ENCODE results near the gene CDC123. TPM values are rescaled to one million over a fixed set of nuclear protein-coding genes. Genes with fewer than 3 reads are reported as not detected.

CDC123 gene
- total RNA-seq, 1 experiment from 2014 or later: 153 TPM

- H3K9me3 Mint-ChIP-seq: peaks cover 4% of the 10 kb centered on the region; the same call in 1 of the 2 replicates
- peak overlapping the region; percentile 88 for H3K27ac Mint-ChIP-seq
- no peak for DNase-seq (ENCODE audit: low spot score)
- no peaks in the 10 kb centered on the region for H3K4me1 Mint-ChIP-seq
- peaks cover 60% of the 10 kb centered on the region for H3K36me3 Mint-ChIP-seq
- no peaks in the 10 kb centered on the region for H3K27me3 Mint-ChIP-seq (ENCODE audit: low read depth)
- no peak overlapping the region for H3K4me3 Mint-ChIP-seq
- POLR2A ChIA-PET: no interaction called here
- TF ChIP-seq TEAD1 (CRISPR knock-in tag; IDR thresholded peaks at IDR 0.05) (no peak), KAT7 (CRISPR knock-in tag; IDR thresholded peaks at IDR 0.05; ENCODE audit: borderline replicate concordance) (no peak), ZMAT4 (CRISPR knock-in tag; IDR thresholded peaks at IDR 0.05) (no peak)
- no peak for ATAC-seq
- CTCF ChIA-PET: interaction anchor here (0.6 to 1.2 kb wide), 6 partner anchors 11 to 442 kb away, joined by 3 to 5 read pairs (median 3); partner anchors contain the start of genes CDC123 and NUDT5
Observed at GRCh38 chr10:12214093-12214492, 18.1 kb downstream of the CDC123 start.

GRCh38 chr10:12214763-12215218, 18.8 kb downstream of the CDC123 start:
- Mint-ChIP-seq H3K27ac (peak overlapping the region; percentile 88), H3K4me3 (no peak overlapping the region), H3K36me3 (peaks cover 61% of the 10 kb centered on the region), H3K4me1 (no peaks in the 10 kb centered on the region), H3K27me3 (ENCODE audit: low read depth) (no peaks in the 10 kb centered on the region), H3K9me3 (peaks cover 4% of the 10 kb centered on the region; the same call in 1 of the 2 replicates)
- peak; percentile 51; the same call in 1 of the 2 replicates for TF ChIP-seq CTCF (IDR thresholded peaks at IDR 0.05)
- TF ChIP-seq FOXP4 (CRISPR knock-in tag; IDR thresholded peaks at IDR 0.05): no peak
- DNase-seq (ENCODE audit: low spot score) (no peak), ATAC-seq (no peak)
- ChIA-PET CTCF (interaction anchor here (0.6 to 1.2 kb wide), 5 partner anchors 12 to 224 kb away, joined by 3 to 5 read pairs (median 3); partner anchors contain the start of genes CDC123 and NUDT5), POLR2A (no interaction called here)

- DNase-seq (ENCODE audit: low spot score) (no peak), ATAC-seq (no peak)
- Mint-ChIP-seq H3K27ac (no peak overlapping the region), H3K27me3 (ENCODE audit: low read depth) (no peaks in the 10 kb centered on the region), H3K4me1 (no peaks in the 10 kb centered on the region), H3K4me3 (no peak overlapping the region), H3K9me3 (0 out of 2 replicates have a peak, but pooled peaks cover 4% of the 10 kb centered on the region), H3K36me3 (peaks cover 53% of the 10 kb centered on the region)
- no peak for TF ChIP-seq JAZF1 (CRISPR knock-in tag; IDR thresholded peaks at IDR 0.05)
- no peak for TF ChIP-seq E2F4 (CRISPR knock-in tag; IDR thresholded peaks at IDR 0.05; ENCODE audit: borderline replicate concordance, low read depth)
- no peak for TF ChIP-seq ZMAT4 (CRISPR knock-in tag; IDR thresholded peaks at IDR 0.05)
- no peak for TF ChIP-seq TEAD4 (CRISPR knock-in tag; IDR thresholded peaks at IDR 0.05)
- TF ChIP-seq GABPB1 (CRISPR knock-in tag; IDR thresholded peaks at IDR 0.05): no peak
- POLR2A ChIA-PET: no interaction called here
- CTCF ChIA-PET: no interaction called here
Observed at GRCh38 chr10:12218991-12219390, 23.0 kb downstream of the CDC123 start.

- Mint-ChIP-seq H3K4me3 (no peak overlapping the region), H3K36me3 (peaks cover 70% of the 10 kb centered on the region), H3K4me1 (no peaks in the 10 kb centered on the region), H3K27me3 (ENCODE audit: low read depth) (no peaks in the 10 kb centered on the region), H3K27ac (no peak overlapping the region; the same call in 1 of the 2 replicates), H3K9me3 (peaks cover 7% of the 10 kb centered on the region)
- no peak for ATAC-seq
- peak; percentile 100 for TF ChIP-seq HMGA2 (CRISPR knock-in tag; IDR thresholded peaks at IDR 0.05)
- TF ChIP-seq ATF2 (CRISPR knock-in tag; IDR thresholded peaks at IDR 0.05; ENCODE audit: borderline replicate concordance, low read depth): no peak
- TF ChIP-seq PRDM15 (CRISPR knock-in tag; IDR thresholded peaks at IDR 0.05): peak; percentile 46
- DNase-seq (ENCODE audit: low spot score): no peak
- ChIA-PET POLR2A (no interaction called here), CTCF (no interaction called here)
Observed at GRCh38 chr10:12221323-12222298, 25.6 kb downstream of the CDC123 start.
